Motor neuron (in vitro differentiated cells): ENCODE data around the gene RBMS1. TPM values are rescaled to one million over a fixed set of nuclear protein-coding genes. Genes with fewer than 3 reads are reported as not detected.

Source experiments
- ATAC-seq, 8 experiments: fragments of 200-7000 bp; cut with Tn5 transposase; replicated peaks in 6 of 8; 2 replicates each; pipeline ENCODE4 v1.8.0; 2021; ENCODE audit warnings: mild to moderate bottlenecking in 8 of 8, moderate library complexity in 8 of 8
- H3K27ac ChIP-seq, 2 donors: fragments of 250-450 bp; sonication (Bioruptor Pico); 2 replicates each; pipeline ENCODE4 v1.9.0; 2021; ENCODE audit warnings: antibody characterized with exemption in 2 of 2, mild to moderate bottlenecking in 2 of 2, moderate library complexity in 1 of 2
- H3K4me1 ChIP-seq, 2 donors: fragments of 250-450 bp; sonication (Bioruptor Pico); replicated peaks in 1 of 2; 2 replicates each; pipeline ENCODE4 v1.6.1; 2021; ENCODE audit warnings: antibody characterized with exemption in 2 of 2, mild to moderate bottlenecking in 2 of 2, moderate library complexity in 1 of 2
- H3K4me3 ChIP-seq, 5 donors: fragments of 250-450 bp; sonication (Bioruptor Pico); 2 replicates each; pipeline ENCODE4 v1.9.0; 2021; ENCODE audit warnings: antibody characterized with exemption in 5 of 5, mild to moderate bottlenecking in 5 of 5, moderate library complexity in 4 of 5
- WGBS, 10 experiments: fragments of 450-650 bp; shearing (Covaris generic); methylation state at CpG; one replicate each; pipeline ENCODE4 v1.0.0; 2022; 5-methylcytosine and 5-hydroxymethylcytosine counted together
- in situ Hi-C, 9 experiments: fragments of 400-800 bp; cut with MboI; loops; one replicate each; pipeline ENCODE4 v1.15.0; 2021; ENCODE audit warnings: low sequenced_read_pairs in 9 of 9, low pct_unique_long_range_greater_than_20kb in 2 of 9; ENCODE audit not compliant: unreplicated experiment in 9 of 9
- total RNA-seq, 8 experiments: library from RNA; unstranded; fragments of 300-600 nt; gene quantifications; 2 replicates each; pipeline versions ENCODE4 v1.2.3 to v1.2.4, GENCODE V29; 2022

RBMS1 gene
- total RNA-seq, 8 experiments from 2014 or later, result 17.9 to 172 (median 53.5) TPM

- no peak for ATAC-seq
- peaks cover 0 to 8% of the 10 kb centered on the region in 2 donors for H3K4me1 ChIP-seq
- no peak overlapping the region for H3K4me3 ChIP-seq
- WGBS, 10 experiments, result 80 to 100% (median 91%) methylated on average over 1 to 5 of the region's 5 CpGs
- H3K27ac ChIP-seq, result no peak overlapping the region
- in situ Hi-C loops, result no loop called here
Observed at GRCh38 chr2:160345071-160345764, 148.4 kb downstream of the RBMS1 start.

- 75 to 100% (median 78%) methylated on average over 1 to 2 of the region's 2 CpGs for WGBS, 10 experiments
- peak in 2 of 8 experiments; percentile 23 to 31 for ATAC-seq
- Histone ChIP-seq H3K4me3 (no peak overlapping the region), H3K27ac (no peak overlapping the region), H3K4me1 (peaks cover 0 to 8% of the 10 kb centered on the region in 2 donors)
- in situ Hi-C loops, result no loop called here
Observed at GRCh38 chr2:160343404-160343803, 150.2 kb downstream of the RBMS1 start.

DNA sequence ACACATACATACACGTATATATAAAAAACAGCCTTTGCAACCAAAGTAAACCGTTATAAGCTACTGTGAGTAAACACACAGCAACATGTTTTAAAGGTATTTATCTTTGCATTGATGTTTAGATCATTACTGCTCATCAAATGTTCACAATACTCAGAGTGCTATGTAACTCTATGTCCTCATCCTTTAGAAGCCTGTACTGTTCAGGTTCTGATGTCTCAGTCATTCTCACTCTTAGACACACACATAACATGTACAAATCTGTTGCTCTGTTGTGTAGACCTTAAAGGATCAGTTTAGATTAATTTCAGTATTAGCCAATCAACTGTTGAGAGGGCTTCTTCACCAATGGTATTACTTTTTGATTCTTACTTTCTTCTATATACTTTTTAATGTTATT is 153.9 kb downstream of the RBMS1 start:
- no peak overlapping the region for H3K27ac ChIP-seq
- WGBS, 10 experiments, result 25 to 100% (median 90%) methylated on average over 1 to 2 of the region's 2 CpGs; no CpG with 5 or more reads in 2 of the 10 experiments

GRCh38 chr2:160338901-160339685 is 154.5 kb downstream of the RBMS1 start:
- H3K27ac ChIP-seq, result no peak overlapping the region
- H3K4me3 ChIP-seq, result no peak overlapping the region
- 6 to 83% (median 54%) methylated on average over 2 to 5 of the region's 5 CpGs for WGBS, 10 experiments
- peaks cover 0 to 5% of the 10 kb centered on the region in 2 donors for H3K4me1 ChIP-seq
- ATAC-seq, result peak; percentile 37 to 61 (median 46)
- in situ Hi-C loops, result no loop called here

More for the DNA sequence above, 153.9 kb downstream of the RBMS1 start:
- in situ Hi-C loops, result no loop called here
- no peak for ATAC-seq
- Histone ChIP-seq H3K4me1 (peaks cover 0 to 5% of the 10 kb centered on the region in 2 donors), H3K4me3 (no peak overlapping the region)

GRCh38 chr2:160337728-160338127 is 155.9 kb downstream of the RBMS1 start:
- in situ Hi-C loops, result no loop called here
- no peak overlapping the region for H3K4me3 ChIP-seq
- no peak for ATAC-seq
- H3K4me1 ChIP-seq, result peaks cover 0 to 3% of the 10 kb centered on the region in 2 donors
- no peak overlapping the region for H3K27ac ChIP-seq
- 0 to 59% (median 48%) methylated on average over 1 to 3 of the region's 3 CpGs; no CpG with 5 or more reads in 4 of the 10 experiments for WGBS, 10 experiments

DNA sequence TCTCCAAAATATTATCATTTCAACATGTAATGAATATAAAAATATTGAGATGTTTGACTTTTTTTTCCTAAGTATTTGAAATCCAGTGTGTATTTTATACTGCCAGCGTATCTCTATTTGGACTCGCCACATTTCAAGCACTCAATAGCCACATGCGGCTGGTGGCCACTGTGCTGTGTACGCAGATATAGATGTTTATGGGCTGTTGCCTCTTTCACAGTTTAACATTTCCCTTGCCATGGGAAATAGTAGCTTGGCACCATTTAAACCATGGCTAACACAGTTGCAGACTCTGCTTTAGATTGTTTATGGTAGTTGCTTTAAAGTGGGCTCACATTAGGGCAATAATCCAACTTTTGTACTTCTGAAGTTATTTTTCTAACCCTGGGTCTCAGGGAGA is 157.0 kb downstream of the RBMS1 start:
- no peak overlapping the region for H3K27ac ChIP-seq
- peaks cover 0 to under 1% of the 10 kb centered on the region in 2 donors for H3K4me1 ChIP-seq
- ATAC-seq, result peak in 1 of 8 experiments; percentile 46
- WGBS, 10 experiments, result 92 to 100% (median 100%) methylated on average over 2 to 4 of the region's 4 CpGs; no CpG with 5 or more reads in 1 of the 10 experiments
- H3K4me3 ChIP-seq, result no peak overlapping the region
- in situ Hi-C loops, result no loop called here

DNA sequence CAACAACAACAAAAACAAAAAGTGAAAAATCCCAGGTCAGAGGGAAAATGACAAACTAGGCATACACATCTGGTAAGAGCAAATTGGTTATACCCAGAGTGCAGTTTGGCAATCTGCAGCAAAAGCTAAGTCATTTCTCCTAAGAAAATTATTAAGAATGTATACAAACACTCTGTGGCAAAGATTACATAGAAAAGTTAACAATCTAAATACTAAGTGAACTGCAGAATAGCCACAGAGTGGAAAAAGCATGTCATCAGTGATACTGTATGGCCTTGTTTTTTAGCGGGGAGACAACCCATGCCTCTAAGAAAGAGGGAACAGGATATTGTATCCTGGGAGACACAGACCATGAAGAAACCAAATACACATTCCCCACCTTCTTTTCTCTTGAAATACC is 157.5 kb downstream of the RBMS1 start:
- Histone ChIP-seq H3K4me3 (no peak overlapping the region), H3K4me1 (no peaks in the 10 kb centered on the region), H3K27ac (no peak overlapping the region)
- in situ Hi-C loops, result no loop called here
- WGBS, 10 experiments, result 44 to 100% (median 71%) methylated on average over 1 of the region's 1 CpG; no CpG with 5 or more reads in 6 of the 10 experiments
- peak in 1 of 8 experiments; percentile 45 for ATAC-seq

DNA sequence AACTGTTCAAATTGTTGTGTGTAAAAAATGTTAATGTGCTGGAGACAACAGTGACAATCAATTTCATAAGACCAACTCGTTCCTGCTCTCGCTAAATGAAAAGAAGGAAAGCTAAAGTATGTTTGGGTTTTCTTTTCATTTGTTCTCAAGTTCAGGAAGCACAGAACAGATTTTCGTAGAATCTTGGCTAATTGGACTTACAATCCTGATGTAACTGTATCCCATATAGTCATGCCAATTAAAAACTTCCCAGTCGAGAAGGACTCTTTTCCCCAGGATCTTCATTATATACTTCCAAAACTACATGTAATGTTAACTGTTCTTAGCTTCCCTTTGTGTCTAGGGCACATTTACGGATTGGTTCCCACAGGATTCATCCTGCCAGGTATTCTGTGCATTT is 158.2 kb downstream of the RBMS1 start:
- no peak for ATAC-seq
- WGBS, 10 experiments, result 22 to 100% (median 78%) methylated on average over 1 to 5 of the region's 5 CpGs
- H3K4me3 ChIP-seq, result no peak overlapping the region
- in situ Hi-C loops, result no loop called here
- H3K4me1 ChIP-seq, result no peaks in the 10 kb centered on the region
- no peak overlapping the region for H3K27ac ChIP-seq

GRCh38 chr2:160334028-160334741 is 159.4 kb downstream of the RBMS1 start:
- in situ Hi-C loops, result no loop called here
- H3K27ac ChIP-seq, result no peak overlapping the region
- no peak overlapping the region for H3K4me3 ChIP-seq
- 3 to 100% (median 78%) methylated on average over 1 to 4 of the region's 4 CpGs for WGBS, 10 experiments
- no peak for ATAC-seq
- peaks cover under 1 to 2% of the 10 kb centered on the region in 2 donors for H3K4me1 ChIP-seq

DNA sequence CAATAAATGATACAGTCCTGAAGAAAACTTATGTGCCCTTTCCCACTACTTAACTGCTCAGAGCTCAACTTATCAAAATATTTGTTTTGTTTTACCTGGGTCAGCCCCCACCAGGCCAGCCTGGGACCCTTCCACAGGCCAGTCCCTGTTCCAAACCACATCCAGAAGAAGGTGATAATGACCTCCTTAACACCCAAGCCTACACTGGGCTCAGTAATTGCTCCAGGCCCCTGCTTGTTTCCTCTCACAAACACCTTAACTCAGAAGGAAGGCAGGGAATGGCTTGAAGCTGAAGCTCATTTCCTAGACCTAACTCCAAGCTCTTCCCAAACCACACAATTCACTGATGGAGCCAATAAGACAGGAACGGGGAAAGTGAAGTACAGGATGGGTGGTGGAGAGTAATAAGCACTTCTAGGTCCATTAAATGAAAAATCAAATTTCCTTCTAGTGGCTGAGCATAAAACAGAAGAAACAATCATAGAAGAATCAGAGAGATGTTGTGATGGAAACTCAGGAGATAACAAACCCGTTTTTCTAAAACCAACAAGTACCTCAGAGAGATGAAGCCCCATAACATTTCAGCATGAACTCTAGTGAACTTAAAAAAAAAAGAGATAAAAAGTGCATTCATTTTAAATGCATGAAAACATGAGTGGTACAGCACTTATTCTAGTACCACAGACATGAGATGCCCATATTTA is 160.1 kb downstream of the RBMS1 start:
- H3K4me3 ChIP-seq, result no peak overlapping the region
- no peak for ATAC-seq
- peaks cover 8 to 9% of the 10 kb centered on the region in 2 donors for H3K4me1 ChIP-seq
- in situ Hi-C loops, result no loop called here
- H3K27ac ChIP-seq, result no peak overlapping the region
- WGBS, 10 experiments, result 0 to 100% (median 92%) methylated on average over 1 to 2 of the region's 2 CpGs; no CpG with 5 or more reads in 1 of the 10 experiments

GRCh38 chr2:160332318-160332717 is 161.3 kb downstream of the RBMS1 start:
- peak in 2 of 8 experiments; percentile 49 to 55 for ATAC-seq
- 33 to 77% (median 55%) methylated on average over 1 to 2 of the region's 2 CpGs for WGBS, 10 experiments
- Histone ChIP-seq H3K4me3 (no peak overlapping the region), H3K27ac (no peak overlapping the region), H3K4me1 (peaks cover 8 to 10% of the 10 kb centered on the region in 2 donors)
- in situ Hi-C loops, result no loop called here

DNA sequence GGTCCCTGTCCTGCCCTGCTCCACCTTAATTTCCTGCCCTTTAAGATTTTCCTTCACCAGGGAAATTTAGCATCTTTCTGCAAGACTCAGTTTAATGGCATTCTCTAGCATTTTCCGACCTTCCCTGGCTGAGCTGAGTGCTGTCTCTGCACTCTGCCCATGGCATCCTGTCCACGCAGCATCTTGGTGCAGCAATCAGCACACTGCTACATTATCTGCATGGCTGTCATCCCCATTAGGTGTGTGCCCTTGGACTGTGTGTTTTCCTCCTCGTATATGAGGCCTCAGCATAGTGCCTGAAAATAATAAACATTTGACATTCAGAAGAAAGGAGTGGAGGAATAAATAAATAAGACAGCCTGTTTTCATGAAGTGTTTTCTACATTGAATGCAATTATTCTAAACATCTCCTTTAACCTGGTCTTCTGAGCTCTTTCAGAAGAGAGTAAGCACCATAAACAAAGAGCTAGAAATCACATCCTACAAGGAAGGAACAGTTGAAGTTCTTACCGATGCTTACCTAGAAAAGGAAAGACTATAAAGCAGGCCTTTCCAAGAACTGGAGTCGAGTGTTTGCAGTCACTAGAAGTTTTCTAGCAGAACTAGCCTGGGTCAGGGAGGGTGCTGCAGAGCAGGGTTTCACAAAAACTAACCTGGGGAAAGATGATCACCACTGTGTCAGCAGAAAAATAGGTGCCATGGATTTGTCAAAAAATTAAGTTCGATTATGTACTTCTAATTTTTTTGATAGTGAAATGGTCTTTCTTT is 162.2 kb downstream of the RBMS1 start:
- 49 to 93% (median 87%) methylated on average over 1 to 6 of the region's 6 CpGs; no CpG with 5 or more reads in 1 of the 10 experiments for WGBS, 10 experiments
- H3K4me1 ChIP-seq, result peaks cover 8 to 10% of the 10 kb centered on the region in 2 donors
- in situ Hi-C loops, result no loop called here
- ATAC-seq, result peak in 3 of 8 experiments; percentile 38 to 51 (median 51)
- no peak overlapping the region for H3K4me3 ChIP-seq
- H3K27ac ChIP-seq, result no peak overlapping the region
